Lung (tissue), 12 donors: ENCODE data around the gene SLC35C1. TPM values are rescaled to one million over a fixed set of nuclear protein-coding genes. Genes with fewer than 3 reads are reported as not detected.

Experiments used
- ATAC-seq: fragments of 200-7000 bp; cut with Tn5 transposase; one replicate; pipeline ENCODE4 v1.9.1; 2020; ENCODE audit warnings: moderate number of reproducible peaks; ENCODE audit not compliant: insufficient read depth, low FRiP score
- DNase-seq, 3 donors: peaks; one replicate each; pipeline ENCODE4 v3.0.0-alpha.2; 2013 to 2017
- H3K27ac ChIP-seq, 2 donors: one replicate each; pipeline ENCODE4 v1.5.1; 2013; ENCODE audit warnings: mild to moderate bottlenecking in 2 of 2, moderate library complexity in 2 of 2, control low read depth in 1 of 2, inconsistent platforms in 1 of 2, low read depth in 1 of 2, low read length in 1 of 2
- H3K27me3 ChIP-seq, 3 donors: one replicate each; pipeline ENCODE4 v1.5.1; 2013; ENCODE audit warnings: low read length in 2 of 3; ENCODE audit not compliant: control insufficient read depth in 3 of 3, insufficient read depth in 3 of 3
- H3K36me3 ChIP-seq, 4 donors: one replicate each; pipeline ENCODE4 v1.5.1; 2013; ENCODE audit warnings: low read length in 4 of 4, mild to moderate bottlenecking in 1 of 4, moderate library complexity in 1 of 4; ENCODE audit not compliant: control insufficient read depth in 4 of 4, insufficient read depth in 4 of 4
- H3K4me1 ChIP-seq, 5 donors: one replicate each; pipeline ENCODE4 v1.5.1; 2013; ENCODE audit warnings: low read length in 5 of 5, mild to moderate bottlenecking in 2 of 5, moderate library complexity in 1 of 5; ENCODE audit not compliant: control insufficient read depth in 5 of 5, insufficient read depth in 5 of 5
- H3K4me3 ChIP-seq: one replicate; pipeline ENCODE4 v1.5.1; 2013; ENCODE audit warnings: mild to moderate bottlenecking, control low read depth, moderate library complexity
- H3K9ac ChIP-seq, 2 donors: one replicate each; pipeline ENCODE4 v1.5.1; 2013; ENCODE audit warnings: low read length in 2 of 2, control low read depth in 1 of 2; ENCODE audit not compliant: insufficient read depth in 1 of 2
- H3K9me3 ChIP-seq, 4 donors: one replicate each; pipeline ENCODE4 v1.5.1; 2013; ENCODE audit warnings: low read length in 3 of 4, mild to moderate bottlenecking in 1 of 4, moderate library complexity in 1 of 4; ENCODE audit not compliant: control insufficient read depth in 4 of 4, insufficient read depth in 3 of 4
- CTCF ChIP-seq: IDR thresholded peaks from 2 replicates; pipeline ENCODE4 v1.5.1; 2012; ENCODE audit warnings: mild to moderate bottlenecking; ENCODE audit errors: control extremely low read depth, extremely low read depth
- WGBS, 2 donors: extraction: QIAGEN DNeasy Blood & Tissue Kit; methylation state at CpG; one replicate each; pipeline ENCODE4 v1.1.7; 2013; 5-methylcytosine and 5-hydroxymethylcytosine counted together
- polyA plus RNA-seq, 2 donors: library from polyadenylated mRNA; stranded (reverse); fragments of 200-250 nt; gene quantifications; one replicate each; pipeline ENCODE4 v1.2.1, GENCODE V29; 2013
- total RNA-seq, 2 donors: library from RNA; depleted of rRNA in 1 of 2; stranded (reverse); fragments of >200 nt in 1 of 2; gene quantifications; one replicate each; pipeline ENCODE4 v1.2.1, GENCODE V29; 2014 to 2021
- donor health status: control.
- donor health status: control.
- donor health status: Bipolar disorder and iron deficiency.
- donor health status: healthy.
- donor health status: DM: yes; HTN: yes; CAD: no.

The SLC35C1 gene
- total and polyA plus RNA-seq, 4 donors, result 5.4 to 35.9 (median 24.1) TPM

- ATAC-seq, result no peak
Observed at GRCh38 chr11:45773786-45774655, 30.9 kb upstream of the SLC35C1 start.

GRCh38 chr11:45774786-45775185 lies 30.2 kb upstream of the SLC35C1 start:
- no peaks in the 10 kb centered on the region for H3K9me3 ChIP-seq
- ATAC-seq (no peak), DNase-seq (no peak)
- H3K4me1 ChIP-seq, result peaks cover 0 to 5% (median 2%) of the 10 kb centered on the region in 5 donors
- no peak for TF ChIP-seq CTCF
- no peaks in the 10 kb centered on the region for H3K36me3 ChIP-seq
- H3K27ac ChIP-seq, result no peak overlapping the region
- H3K27me3 ChIP-seq, result peaks cover 0 to 7% (median 0%) of the 10 kb centered on the region in 3 donors
- no peak overlapping the region for H3K4me3 ChIP-seq
- H3K9ac ChIP-seq, result no peak overlapping the region
- WGBS, 2 donors, result 92 to 95% methylated on average over 4 of the region's 4 CpGs

More at GRCh38 chr11:45773786-45774655, 30.9 kb upstream of the SLC35C1 start:
- Histone ChIP-seq H3K27me3 (peaks cover 0 to 7% (median 0%) of the 10 kb centered on the region in 3 donors), H3K27ac (no peak overlapping the region), H3K9me3 (no peaks in the 10 kb centered on the region), H3K9ac (no peak overlapping the region), H3K4me3 (no peak overlapping the region), H3K36me3 (no peaks in the 10 kb centered on the region), H3K4me1 (peaks cover 0 to 5% (median 2%) of the 10 kb centered on the region in 5 donors)
- DNase-seq, result no peak
- WGBS, 2 donors, result 90 to 91% methylated on average over 12 of the region's 12 CpGs
- TF ChIP-seq CTCF, result no peak

GRCh38 chr11:45777127-45777969 lies 27.6 kb upstream of the SLC35C1 start:
- Histone ChIP-seq H3K27ac (no peak overlapping the region), H3K9me3 (no peaks in the 10 kb centered on the region), H3K4me3 (no peak overlapping the region), H3K36me3 (no peaks in the 10 kb centered on the region), H3K9ac (no peak overlapping the region), H3K4me1 (no peaks in the 10 kb centered on the region), H3K27me3 (peaks cover 0 to 3% (median 0%) of the 10 kb centered on the region in 3 donors)
- TF ChIP-seq CTCF, result no peak
- ATAC-seq (no peak), DNase-seq (no peak)
- 83 to 89% methylated on average over 9 of the region's 9 CpGs for WGBS, 2 donors
